ENCODE results near the gene ARRDC5. TPM values are rescaled to one million over a fixed set of nuclear protein-coding genes. Genes with fewer than 3 reads are reported as not detected.
A peak's percentile ranks its signal among the peaks of the same experiment; 100 is the strongest.

Gene ARRDC5
- total and polyA plus RNA-seq, 2 of the 13 experiments (the other 11 are each of a cell fraction or from before 2014, with no cell fraction given), result not detected

DNA sequence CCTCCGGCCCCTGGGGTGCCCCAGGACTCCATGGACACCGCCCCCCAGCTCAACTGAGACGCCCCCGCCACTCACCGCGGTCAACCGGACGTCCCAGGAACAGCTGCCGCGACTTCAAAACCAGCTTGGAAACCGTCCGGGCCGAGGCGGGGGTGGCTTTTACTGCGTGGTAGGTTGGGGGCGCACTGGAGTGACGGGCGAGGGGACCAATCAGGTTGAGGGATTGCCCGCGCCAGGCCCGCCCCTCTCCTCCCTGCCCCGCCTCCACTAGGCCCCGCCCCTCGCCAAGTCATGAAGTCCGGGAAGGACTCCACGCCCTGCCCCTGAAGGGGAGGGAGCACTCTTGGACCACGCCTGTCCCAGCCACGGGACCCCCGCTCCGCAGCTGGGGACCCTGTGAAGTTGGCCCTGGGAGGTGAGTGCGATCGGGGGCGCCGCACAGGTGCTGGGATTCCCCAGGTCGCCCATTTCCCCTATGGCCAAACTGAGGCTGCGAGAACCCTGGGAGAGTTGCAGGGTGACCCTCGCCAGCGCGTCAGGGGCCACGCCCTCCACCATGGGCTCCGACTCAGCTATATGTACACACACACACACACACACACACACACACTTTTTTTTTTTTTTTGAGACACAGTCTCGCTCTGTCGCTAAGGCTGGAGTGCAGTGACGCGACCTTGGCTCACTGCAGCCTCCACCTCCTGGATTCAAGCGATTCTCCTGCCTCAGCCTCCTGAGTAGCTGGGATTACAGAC, 35.0 kb downstream of the ARRDC5 start, which contains the start of gene PLIN3 (continued):
- TF ChIP-seq, protein P1, sequence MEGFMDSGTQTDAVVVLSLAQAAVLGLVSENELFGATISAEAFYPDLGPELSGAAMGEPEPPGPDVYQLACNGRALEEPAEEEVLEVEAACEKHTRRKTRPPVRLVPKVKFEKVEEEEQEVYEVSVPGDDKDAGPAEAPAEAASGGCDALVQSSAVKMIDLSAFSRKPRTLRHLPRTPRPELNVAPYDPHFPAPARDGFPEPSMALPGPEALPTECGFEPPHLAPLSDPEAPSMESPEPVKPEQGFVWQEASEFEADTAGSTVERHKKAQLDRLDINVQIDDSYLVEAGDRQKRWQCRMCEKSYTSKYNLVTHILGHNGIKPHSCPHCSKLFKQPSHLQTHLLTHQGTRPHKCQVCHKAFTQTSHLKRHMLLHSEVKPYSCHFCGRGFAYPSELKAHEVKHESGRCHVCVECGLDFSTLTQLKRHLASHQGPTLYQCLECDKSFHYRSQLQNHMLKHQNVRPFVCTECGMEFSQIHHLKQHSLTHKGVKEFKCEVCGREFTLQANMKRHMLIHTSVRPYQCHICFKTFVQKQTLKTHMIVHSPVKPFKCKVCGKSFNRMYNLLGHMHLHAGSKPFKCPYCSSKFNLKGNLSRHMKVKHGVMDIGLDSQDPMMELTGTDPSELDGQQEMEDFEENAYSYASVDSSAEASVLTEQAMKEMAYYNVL (CRISPR knock-in tag; IDR thresholded peaks at IDR 0.05; ENCODE audit: borderline replicate concordance), result 0 out of 2 replicates have a peak, but pooled peaks have one; percentile 37
- TF ChIP-seq ZNF101 (CRISPR knock-in tag; IDR thresholded peaks at IDR 0.05; ENCODE audit: borderline replicate concordance, low read depth), result no peak
- TF ChIP-seq NFIC (IDR thresholded peaks at IDR 0.05; ENCODE audit: low read length), result no peak
- TF ChIP-seq ETV6 (CRISPR knock-in tag; conservative IDR thresholded peaks at IDR 0.05), result no peak; the same call in 1 of the 2 replicates
- TF ChIP-seq, protein P2, sequence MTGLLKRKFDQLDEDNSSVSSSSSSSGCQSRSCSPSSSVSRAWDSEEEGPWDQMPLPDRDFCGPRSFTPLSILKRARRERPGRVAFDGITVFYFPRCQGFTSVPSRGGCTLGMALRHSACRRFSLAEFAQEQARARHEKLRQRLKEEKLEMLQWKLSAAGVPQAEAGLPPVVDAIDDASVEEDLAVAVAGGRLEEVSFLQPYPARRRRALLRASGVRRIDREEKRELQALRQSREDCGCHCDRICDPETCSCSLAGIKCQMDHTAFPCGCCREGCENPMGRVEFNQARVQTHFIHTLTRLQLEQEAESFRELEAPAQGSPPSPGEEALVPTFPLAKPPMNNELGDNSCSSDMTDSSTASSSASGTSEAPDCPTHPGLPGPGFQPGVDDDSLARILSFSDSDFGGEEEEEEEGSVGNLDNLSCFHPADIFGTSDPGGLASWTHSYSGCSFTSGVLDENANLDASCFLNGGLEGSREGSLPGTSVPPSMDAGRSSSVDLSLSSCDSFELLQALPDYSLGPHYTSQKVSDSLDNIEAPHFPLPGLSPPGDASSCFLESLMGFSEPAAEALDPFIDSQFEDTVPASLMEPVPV (CRISPR knock-in tag; IDR thresholded peaks at IDR 0.05), result no peak; the same call in 1 of the 2 replicates
- 0 out of 2 replicates have a peak, but pooled peaks have one; percentile 31 for TF ChIP-seq ZNF605 (CRISPR knock-in tag; IDR thresholded peaks at IDR 0.05)
- no peak for TF ChIP-seq ZNF484 (CRISPR knock-in tag; IDR thresholded peaks at IDR 0.05; ENCODE audit: borderline replicate concordance, low read depth)
- peak; percentile 29 for TF ChIP-seq HNRNPLL (IDR thresholded peaks at IDR 0.05; ENCODE audit: low read depth, low read length, poor library complexity, severe bottlenecking)
- no peak for TF ChIP-seq ATF5 (CRISPR knock-in tag; IDR thresholded peaks at IDR 0.05; ENCODE audit: low read depth)
- TF ChIP-seq ZNF496 (CRISPR knock-in tag; IDR thresholded peaks at IDR 0.05; ENCODE audit: insufficient replicate concordance), result no peak
- 0 out of 2 replicates have a peak, but pooled peaks have one; percentile 76 for TF ChIP-seq MZF1 (CRISPR knock-in tag; IDR thresholded peaks at IDR 0.05; ENCODE audit: borderline replicate concordance)
- TF ChIP-seq HDAC1 (CRISPR knock-in tag; IDR thresholded peaks at IDR 0.05), result peak; percentile 87
- no peak; the same call in 1 of the 2 replicates for TF ChIP-seq HNF1B (CRISPR knock-in tag; IDR thresholded peaks at IDR 0.05)
- TF ChIP-seq, protein P3, sequence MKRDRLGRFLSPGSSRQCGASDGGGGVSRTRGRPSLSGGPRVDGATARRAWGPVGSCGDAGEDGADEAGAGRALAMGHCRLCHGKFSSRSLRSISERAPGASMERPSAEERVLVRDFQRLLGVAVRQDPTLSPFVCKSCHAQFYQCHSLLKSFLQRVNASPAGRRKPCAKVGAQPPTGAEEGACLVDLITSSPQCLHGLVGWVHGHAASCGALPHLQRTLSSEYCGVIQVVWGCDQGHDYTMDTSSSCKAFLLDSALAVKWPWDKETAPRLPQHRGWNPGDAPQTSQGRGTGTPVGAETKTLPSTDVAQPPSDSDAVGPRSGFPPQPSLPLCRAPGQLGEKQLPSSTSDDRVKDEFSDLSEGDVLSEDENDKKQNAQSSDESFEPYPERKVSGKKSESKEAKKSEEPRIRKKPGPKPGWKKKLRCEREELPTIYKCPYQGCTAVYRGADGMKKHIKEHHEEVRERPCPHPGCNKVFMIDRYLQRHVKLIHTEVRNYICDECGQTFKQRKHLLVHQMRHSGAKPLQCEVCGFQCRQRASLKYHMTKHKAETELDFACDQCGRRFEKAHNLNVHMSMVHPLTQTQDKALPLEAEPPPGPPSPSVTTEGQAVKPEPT (CRISPR knock-in tag; IDR thresholded peaks at IDR 0.05; ENCODE audit: low read depth), result no peak
- TF ChIP-seq FOXC1 (CRISPR knock-in tag; IDR thresholded peaks at IDR 0.05; ENCODE audit: borderline replicate concordance), result no peak
- TF ChIP-seq MIXL1 (CRISPR knock-in tag; IDR thresholded peaks at IDR 0.05), result no peak
- TF ChIP-seq, protein P4, sequence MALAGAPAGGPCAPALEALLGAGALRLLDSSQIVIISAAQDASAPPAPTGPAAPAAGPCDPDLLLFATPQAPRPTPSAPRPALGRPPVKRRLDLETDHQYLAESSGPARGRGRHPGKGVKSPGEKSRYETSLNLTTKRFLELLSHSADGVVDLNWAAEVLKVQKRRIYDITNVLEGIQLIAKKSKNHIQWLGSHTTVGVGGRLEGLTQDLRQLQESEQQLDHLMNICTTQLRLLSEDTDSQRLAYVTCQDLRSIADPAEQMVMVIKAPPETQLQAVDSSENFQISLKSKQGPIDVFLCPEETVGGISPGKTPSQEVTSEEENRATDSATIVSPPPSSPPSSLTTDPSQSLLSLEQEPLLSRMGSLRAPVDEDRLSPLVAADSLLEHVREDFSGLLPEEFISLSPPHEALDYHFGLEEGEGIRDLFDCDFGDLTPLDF (CRISPR knock-in tag; IDR thresholded peaks at IDR 0.05), result no peak
- no peak for TF ChIP-seq PCBP2 (optimal IDR thresholded peaks at IDR 0.05; ENCODE audit: low read depth, low read length, poor library complexity, severe bottlenecking)
- TF ChIP-seq NFYC (CRISPR knock-in tag; IDR thresholded peaks at IDR 0.05), result peak; percentile 92
